Measurements from ENCODE around the gene SCN8A.

SCN8A gene

GRCh38 chr12:51821440-51822260 is 230.6 kb downstream of the SCN8A start:
- no peak for TF ChIP-seq CTCF (IDR thresholded peaks at IDR 0.05; ENCODE audit: borderline replicate concordance, insufficient read depth, low read depth, low read length)
- no peak overlapping the region for H3K4me3 ChIP-seq (ENCODE audit: low read depth, low read length)

GRCh38 chr12:51822261-51822616 is 231.2 kb downstream of the SCN8A start:
- H3K4me3 ChIP-seq (ENCODE audit: low read depth, low read length): no peak overlapping the region
- no peak for TF ChIP-seq CTCF (IDR thresholded peaks at IDR 0.05; ENCODE audit: borderline replicate concordance, insufficient read depth, low read depth, low read length)

GRCh38 chr12:51822956-51823355 is 231.9 kb downstream of the SCN8A start:
- no peak for TF ChIP-seq CTCF (IDR thresholded peaks at IDR 0.05; ENCODE audit: borderline replicate concordance, insufficient read depth, low read depth, low read length)
- no peak overlapping the region for H3K4me3 ChIP-seq (ENCODE audit: low read depth, low read length)

- no peak overlapping the region for H3K4me3 ChIP-seq (ENCODE audit: low read depth, low read length)
- peak; percentile 34; the same call in 1 of the 2 replicates for TF ChIP-seq CTCF (IDR thresholded peaks at IDR 0.05; ENCODE audit: borderline replicate concordance, insufficient read depth, low read depth, low read length)
Measured at GRCh38 chr12:51823875-51824565, 233.0 kb downstream of the SCN8A start.

GRCh38 chr12:51825216-51825615 is 234.2 kb downstream of the SCN8A start:
- TF ChIP-seq CTCF (IDR thresholded peaks at IDR 0.05; ENCODE audit: borderline replicate concordance, insufficient read depth, low read depth, low read length): no peak

DNA sequence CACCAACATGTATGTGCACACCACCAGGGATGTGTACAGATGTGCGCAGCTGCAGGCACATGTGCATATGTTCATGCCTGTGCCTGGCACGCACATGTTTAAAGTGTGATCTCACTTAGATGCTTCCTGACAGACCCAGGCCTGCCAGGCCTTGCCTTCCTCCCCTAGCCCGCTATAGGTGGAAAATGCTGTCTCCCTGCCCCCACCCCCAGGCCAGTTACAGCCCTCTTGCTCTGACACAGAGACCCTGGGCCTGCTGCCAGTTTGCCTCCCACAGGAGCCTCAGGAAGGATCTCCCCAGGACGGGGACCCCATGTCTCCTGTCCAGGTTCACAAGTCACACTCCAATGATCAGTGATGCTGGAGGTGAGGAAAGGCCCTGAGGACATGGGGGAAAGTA is 235.8 kb downstream of the SCN8A start:
- no peak overlapping the region for H3K4me3 ChIP-seq (ENCODE audit: low read depth, low read length)
- no peak for TF ChIP-seq CTCF (IDR thresholded peaks at IDR 0.05; ENCODE audit: borderline replicate concordance, insufficient read depth, low read depth, low read length)

More at GRCh38 chr12:51825216-51825615, 234.2 kb downstream of the SCN8A start:
- no peak overlapping the region for H3K4me3 ChIP-seq (ENCODE audit: low read depth, low read length)
